ENCODE results near the gene PIP5K1C.

PIP5K1C gene

GRCh38 chr19:3719868-3720267 is 19.6 kb upstream of the PIP5K1C start:
- TF ChIP-seq CTCF (IDR thresholded peaks at IDR 0.05): no peak

GRCh38 chr19:3716147-3716668 is 15.9 kb upstream of the PIP5K1C start:
- no peak for TF ChIP-seq CTCF (IDR thresholded peaks at IDR 0.05)

- TF ChIP-seq CTCF (IDR thresholded peaks at IDR 0.05): no peak
Measured at GRCh38 chr19:3712663-3713611, 12.7 kb upstream of the PIP5K1C start.

- TF ChIP-seq CTCF (IDR thresholded peaks at IDR 0.05): no peak
Measured at GRCh38 chr19:3710265-3710812, 10.1 kb upstream of the PIP5K1C start.

GRCh38 chr19:3708207-3708931 is 8.1 kb upstream of the PIP5K1C start, which contains the start of gene TJP3:
TJP3 (plus strand) TSS chr19:3708384; CDS start chr19:3728433, 20,049 bp downstream.
- TF ChIP-seq CTCF (IDR thresholded peaks at IDR 0.05): no peak

- no peak for TF ChIP-seq CTCF (IDR thresholded peaks at IDR 0.05)
Measured at GRCh38 chr19:3707868-3708206, 7.6 kb upstream of the PIP5K1C start.

GRCh38 chr19:3701200-3701599 is 932 bp upstream of the PIP5K1C start:
- no peak for TF ChIP-seq CTCF (IDR thresholded peaks at IDR 0.05)

All from LNCAP (cell line).